Measurements from ENCODE around the gene ASAP2. TPM values are rescaled to one million over a fixed set of nuclear protein-coding genes. Genes with fewer than 3 reads are reported as not detected.
A peak's percentile ranks its signal among the peaks of the same experiment; 100 is the strongest.

ASAP2 gene
- total and polyA plus RNA-seq, 9 of the 15 experiments (the other 6 are each of a cell fraction or from before 2014, with no cell fraction given), result 0.06 to 4.3 (median 3.1) TPM

DNA sequence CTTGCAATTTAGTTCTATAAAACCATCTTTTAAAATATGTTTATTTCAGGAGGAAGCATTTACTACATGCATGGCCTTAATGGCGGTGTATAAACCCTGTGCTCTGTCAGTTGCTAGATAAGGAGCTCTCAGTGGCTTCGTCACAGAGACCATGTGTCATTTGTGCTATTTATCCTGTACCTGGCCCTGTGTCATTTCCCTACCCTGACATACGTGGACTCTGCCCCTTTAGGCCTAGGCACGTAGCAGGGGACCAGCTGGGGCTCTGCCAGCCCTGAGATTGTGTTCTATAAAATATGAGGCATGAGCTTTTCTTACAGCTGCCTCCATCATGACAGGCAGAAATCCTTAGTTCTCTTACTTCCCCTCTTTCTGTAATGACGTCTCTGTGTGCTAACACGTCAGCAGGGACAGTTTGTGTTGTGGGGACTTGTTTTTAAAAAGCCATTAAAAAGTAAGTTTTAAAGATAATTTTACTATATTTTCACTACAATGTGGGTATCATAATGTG is 128.8 kb downstream of the ASAP2 start (continued):
- TF ChIP-seq ZNF764 (CRISPR knock-in tag; IDR thresholded peaks at IDR 0.05; ENCODE audit: low read depth) (no peak), POLR2H (tag; IDR thresholded peaks at IDR 0.05; ENCODE audit: low read depth) (no peak), ATF1 (CRISPR knock-in tag; IDR thresholded peaks at IDR 0.05) (no peak), ATF1 (tag; IDR thresholded peaks at IDR 0.05) (peak; percentile 81), ZNF644 (tag; IDR thresholded peaks at IDR 0.05; ENCODE audit: low read depth) (0 out of 2 replicates have a peak, but pooled peaks have one; percentile 27), GATA2 (CRISPR knock-in tag; IDR thresholded peaks at IDR 0.05) (no peak), ZBTB8A (IDR thresholded peaks at IDR 0.05; ENCODE audit: partially characterized antibody) (no peak), NCOA2 (IDR thresholded peaks at IDR 0.05; ENCODE audit: partially characterized antibody in 2 of 2) (no peak), CREM (IDR thresholded peaks at IDR 0.05; ENCODE audit: low read depth) (peak; percentile 69), GABPB2 (CRISPR knock-in tag; conservative IDR thresholded peaks at IDR 0.05) (no peak), SMAD2 (IDR thresholded peaks at IDR 0.05; ENCODE audit: low read depth, low read length) (no peak)
- TF ChIP-seq, protein P1, sequence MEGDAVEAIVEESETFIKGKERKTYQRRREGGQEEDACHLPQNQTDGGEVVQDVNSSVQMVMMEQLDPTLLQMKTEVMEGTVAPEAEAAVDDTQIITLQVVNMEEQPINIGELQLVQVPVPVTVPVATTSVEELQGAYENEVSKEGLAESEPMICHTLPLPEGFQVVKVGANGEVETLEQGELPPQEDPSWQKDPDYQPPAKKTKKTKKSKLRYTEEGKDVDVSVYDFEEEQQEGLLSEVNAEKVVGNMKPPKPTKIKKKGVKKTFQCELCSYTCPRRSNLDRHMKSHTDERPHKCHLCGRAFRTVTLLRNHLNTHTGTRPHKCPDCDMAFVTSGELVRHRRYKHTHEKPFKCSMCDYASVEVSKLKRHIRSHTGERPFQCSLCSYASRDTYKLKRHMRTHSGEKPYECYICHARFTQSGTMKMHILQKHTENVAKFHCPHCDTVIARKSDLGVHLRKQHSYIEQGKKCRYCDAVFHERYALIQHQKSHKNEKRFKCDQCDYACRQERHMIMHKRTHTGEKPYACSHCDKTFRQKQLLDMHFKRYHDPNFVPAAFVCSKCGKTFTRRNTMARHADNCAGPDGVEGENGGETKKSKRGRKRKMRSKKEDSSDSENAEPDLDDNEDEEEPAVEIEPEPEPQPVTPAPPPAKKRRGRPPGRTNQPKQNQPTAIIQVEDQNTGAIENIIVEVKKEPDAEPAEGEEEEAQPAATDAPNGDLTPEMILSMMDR (IDR thresholded peaks at IDR 0.05 in 2 of 3, conservative IDR thresholded peaks at IDR 0.05 in 1 of 3; ENCODE audit: insufficient read depth in 2 of 3, low read depth in 1 of 3, low read length in 3 of 3), result no peak
- TF ChIP-seq, protein P2, sequence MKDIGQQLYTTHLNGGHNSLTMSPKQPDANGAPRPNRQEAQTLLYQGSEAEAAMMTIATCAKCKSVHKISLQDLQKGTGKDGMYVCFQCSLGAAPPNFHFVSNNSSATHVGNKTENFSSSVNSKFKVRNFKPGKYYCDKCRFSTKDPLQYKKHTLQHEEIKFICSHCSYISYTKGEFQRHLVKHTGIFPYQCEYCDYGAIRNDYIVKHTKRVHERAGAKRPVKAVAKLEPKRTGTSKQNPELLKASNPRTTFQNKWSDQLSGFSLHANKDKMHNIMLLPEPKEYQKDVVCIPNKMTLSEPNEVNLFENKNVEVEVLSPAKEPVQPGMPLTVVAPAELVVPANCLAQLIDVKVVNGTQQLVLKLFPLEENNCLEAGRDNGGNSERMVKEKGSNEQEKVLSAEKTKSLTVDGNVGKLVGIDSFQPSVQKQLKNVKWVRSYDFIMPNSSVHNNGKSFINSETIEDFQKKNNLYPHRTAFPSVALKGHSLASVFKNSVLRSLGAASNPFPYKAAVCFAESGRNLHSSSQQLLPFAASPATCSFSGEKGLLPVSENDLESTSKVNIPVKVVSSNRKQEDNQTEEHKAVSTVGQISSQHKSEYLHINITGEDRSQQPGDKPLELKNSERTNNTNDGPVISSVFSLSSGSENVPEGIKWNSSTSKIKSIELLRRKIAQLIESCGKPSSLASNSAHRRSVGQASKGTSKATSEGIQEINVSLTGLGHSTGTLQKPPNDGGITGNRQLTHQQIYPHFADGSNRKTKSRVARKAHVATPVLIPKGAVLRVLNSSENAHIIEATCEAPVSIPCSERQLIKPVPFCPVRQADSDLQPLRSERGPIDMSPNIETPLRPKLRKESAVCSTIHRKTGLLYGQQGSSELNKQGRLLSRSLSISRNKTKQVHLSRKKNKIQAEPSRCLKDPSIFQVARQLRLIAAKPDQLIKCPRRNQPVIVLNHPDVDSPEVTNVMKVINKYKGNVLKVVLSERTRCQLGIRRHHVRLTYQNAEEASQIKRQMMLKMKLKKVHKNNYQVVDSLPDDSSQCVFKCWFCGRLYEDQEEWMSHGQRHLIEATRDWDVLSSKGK (CRISPR knock-in tag; IDR thresholded peaks at IDR 0.05), result no peak
- TF ChIP-seq, protein P3, sequence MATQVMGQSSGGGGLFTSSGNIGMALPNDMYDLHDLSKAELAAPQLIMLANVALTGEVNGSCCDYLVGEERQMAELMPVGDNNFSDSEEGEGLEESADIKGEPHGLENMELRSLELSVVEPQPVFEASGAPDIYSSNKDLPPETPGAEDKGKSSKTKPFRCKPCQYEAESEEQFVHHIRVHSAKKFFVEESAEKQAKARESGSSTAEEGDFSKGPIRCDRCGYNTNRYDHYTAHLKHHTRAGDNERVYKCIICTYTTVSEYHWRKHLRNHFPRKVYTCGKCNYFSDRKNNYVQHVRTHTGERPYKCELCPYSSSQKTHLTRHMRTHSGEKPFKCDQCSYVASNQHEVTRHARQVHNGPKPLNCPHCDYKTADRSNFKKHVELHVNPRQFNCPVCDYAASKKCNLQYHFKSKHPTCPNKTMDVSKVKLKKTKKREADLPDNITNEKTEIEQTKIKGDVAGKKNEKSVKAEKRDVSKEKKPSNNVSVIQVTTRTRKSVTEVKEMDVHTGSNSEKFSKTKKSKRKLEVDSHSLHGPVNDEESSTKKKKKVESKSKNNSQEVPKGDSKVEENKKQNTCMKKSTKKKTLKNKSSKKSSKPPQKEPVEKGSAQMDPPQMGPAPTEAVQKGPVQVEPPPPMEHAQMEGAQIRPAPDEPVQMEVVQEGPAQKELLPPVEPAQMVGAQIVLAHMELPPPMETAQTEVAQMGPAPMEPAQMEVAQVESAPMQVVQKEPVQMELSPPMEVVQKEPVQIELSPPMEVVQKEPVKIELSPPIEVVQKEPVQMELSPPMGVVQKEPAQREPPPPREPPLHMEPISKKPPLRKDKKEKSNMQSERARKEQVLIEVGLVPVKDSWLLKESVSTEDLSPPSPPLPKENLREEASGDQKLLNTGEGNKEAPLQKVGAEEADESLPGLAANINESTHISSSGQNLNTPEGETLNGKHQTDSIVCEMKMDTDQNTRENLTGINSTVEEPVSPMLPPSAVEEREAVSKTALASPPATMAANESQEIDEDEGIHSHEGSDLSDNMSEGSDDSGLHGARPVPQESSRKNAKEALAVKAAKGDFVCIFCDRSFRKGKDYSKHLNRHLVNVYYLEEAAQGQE (IDR thresholded peaks at IDR 0.05; ENCODE audit: borderline replicate concordance), result no peak
- TF ChIP-seq, protein P3 (CRISPR knock-in tag; IDR thresholded peaks at IDR 0.05; ENCODE audit: low read depth), result no peak
